ENCODE results near the gene PWWP2A.

DNA sequence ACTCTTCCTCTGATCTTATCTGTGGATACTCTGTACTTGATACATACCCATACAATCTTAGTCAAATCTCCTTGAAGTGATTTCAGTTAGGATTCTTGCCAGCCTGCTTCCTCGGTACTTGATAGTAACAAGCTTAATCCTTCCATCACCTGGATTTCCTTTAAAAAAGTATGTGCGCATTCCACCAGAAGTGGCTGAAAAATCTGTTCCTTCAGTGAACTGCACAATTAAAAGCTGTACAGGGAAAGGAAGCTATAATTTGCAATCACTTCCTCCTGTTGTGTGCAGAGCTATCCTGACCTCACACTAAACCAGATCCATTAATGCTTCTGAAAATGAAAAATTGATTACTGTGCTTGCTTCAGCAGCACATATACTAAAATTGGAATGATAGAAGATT is 47.3 kb downstream of the PWWP2A start:
- no peak for TF ChIP-seq EZH2 (IDR thresholded peaks at IDR 0.05; ENCODE audit: borderline replicate concordance, control insufficient read depth, low read depth, low read length)
- no peak for TF ChIP-seq MYC (IDR thresholded peaks at IDR 0.05; ENCODE audit: insufficient read depth, insufficient read length, insufficient replicate concordance, low read length, severe bottlenecking)
- no peak for TF ChIP-seq ZSCAN29 (IDR thresholded peaks at IDR 0.05)
- no peak for TF ChIP-seq RFX5 (IDR thresholded peaks at IDR 0.05; ENCODE audit: low read depth, low read length)
- no peak for TF ChIP-seq SIN3A (IDR thresholded peaks at IDR 0.05; ENCODE audit: low read depth, low read length)
- TF ChIP-seq ETV6 (conservative IDR thresholded peaks at IDR 0.05 in 1 of 2, IDR thresholded peaks at IDR 0.05 in 1 of 2; ENCODE audit: borderline replicate concordance in 1 of 2, low read depth in 1 of 2), result no peak
- no peak for TF ChIP-seq POLR2AphosphoS5 (IDR thresholded peaks at IDR 0.05; ENCODE audit: low read length)

Measured in GM12878 (cell line).